ENCODE measurements around the gene NPBWR2.
A peak's percentile ranks its signal among the peaks of the same experiment; 100 is the strongest.

Gene NPBWR2

DNA sequence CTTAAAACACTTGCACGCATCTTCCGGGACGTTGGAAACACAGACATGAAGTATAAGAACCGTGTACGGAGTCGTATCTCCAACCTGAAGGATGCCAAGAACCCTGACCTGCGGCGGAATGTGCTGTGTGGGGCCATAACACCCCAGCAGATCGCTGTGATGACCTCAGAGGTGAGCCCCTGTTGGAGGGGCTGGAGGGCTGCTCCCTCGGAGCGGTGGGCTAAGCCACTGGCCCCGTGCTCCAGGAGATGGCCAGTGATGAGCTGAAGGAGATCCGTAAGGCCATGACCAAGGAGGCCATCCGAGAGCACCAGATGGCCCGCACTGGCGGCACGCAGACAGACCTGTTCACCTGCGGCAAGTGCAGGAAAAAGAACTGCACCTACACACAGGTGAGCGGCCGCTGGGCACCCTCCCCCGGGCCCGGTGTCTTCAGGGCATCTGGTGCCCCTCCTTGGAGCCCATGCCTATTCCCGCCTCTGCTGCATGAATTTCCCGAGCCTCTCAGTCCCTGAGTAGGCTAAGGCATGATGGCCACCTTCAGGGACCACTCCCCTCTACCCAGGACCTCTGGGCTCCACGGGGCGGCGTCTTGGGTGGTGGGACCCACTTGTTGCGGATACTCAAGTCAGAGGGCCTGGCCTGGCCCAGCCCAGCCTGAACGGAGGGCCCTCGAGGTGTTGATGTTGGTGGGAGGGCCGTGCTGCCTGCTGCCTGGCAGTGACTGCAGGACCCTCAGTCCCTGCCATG, 36.9 kb downstream of the NPBWR2 start:
- DNase-seq = no peak

DNA sequence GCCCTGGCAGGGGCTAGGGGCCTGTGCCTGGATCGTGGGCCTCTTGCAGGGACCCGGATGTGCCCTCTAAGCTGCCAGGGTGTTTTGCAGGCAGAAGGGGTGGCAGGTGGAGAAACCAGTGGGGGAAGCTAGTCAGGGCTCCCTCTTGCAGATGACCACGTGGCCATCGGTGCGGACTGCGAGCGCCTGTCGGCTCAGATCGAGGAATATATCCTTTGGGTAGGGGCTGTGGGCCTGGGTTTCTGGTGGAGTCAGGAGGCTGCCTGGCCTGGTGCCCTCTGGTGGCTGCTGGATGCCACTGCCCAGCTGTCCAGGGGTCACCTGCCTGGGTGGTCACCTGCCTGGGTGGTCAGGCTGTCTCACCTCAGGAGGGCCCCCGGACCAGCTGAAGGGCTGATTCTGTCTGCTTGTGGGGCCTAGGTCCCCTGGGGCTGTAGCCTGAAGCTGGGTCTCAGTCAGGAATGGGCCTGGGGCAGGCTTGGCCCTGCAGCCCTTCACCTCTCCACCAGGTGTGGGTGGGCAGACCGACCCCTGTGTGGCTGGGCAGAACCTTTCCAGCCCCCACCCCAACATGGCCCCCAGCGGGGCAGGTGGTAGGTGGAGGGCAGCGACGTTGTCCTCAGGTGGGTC, 37.6 kb downstream of the NPBWR2 start:
- DNase-seq = no peak

DNA sequence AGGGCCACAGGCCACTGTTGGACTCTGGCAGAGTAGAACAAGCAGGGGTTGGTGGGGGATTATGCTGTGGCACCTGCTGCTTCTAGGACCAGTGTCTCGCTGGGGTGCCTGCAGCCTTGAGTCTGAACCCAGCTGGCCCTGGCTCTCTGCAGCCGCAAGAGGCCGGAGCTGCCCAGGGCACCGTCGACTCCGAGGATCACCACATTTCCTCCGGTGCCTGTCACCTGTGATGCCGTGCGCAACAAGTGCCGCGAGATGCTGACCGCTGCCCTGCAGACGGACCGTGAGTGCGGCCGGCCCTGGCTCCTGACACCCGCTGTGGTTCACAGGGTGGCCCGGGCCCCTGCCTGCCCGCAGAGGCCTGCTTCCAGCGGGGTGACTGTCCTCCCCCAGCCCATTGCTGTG, 38.2 kb downstream of the NPBWR2 start:
- no peak for DNase-seq

DNA sequence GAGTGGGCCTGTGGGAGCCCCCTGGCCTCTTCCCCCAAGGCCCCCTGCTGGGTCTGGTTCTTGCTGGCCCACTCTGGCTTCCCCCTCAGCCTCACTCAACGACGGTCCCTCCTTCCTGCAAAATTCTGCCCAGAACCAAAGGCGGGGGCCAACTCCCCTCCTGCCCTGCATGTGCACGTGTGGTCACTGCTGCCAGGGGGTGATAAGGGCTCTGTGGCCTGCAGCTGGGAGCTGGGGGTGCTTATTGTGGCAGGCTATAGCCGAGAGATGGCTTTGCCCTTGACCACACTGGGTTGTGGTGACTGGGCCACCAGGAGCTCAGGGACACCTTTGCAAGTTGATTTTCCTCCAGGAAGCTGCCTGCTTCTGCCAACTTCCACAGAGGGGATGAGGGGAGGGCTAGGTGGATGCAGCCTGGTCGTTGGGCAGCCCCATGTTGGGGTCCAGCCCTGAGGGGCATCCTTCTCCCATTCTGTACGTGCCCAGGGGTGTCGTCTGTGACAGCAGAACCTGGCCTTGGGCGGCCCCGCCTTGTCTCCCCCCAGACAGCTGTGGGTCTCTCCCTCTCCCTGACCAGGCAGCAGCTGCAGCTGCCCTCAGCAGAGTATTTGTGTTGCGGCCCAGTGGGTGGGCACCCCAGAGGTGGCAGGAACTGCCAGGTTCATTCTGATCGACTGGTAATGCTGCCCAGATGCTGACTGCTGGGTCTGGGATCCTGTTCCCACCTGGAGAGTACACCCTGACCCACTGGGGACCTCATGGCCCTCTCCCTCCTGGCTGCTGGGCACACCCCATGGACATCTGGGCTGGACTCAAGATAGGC, 38.8 kb downstream of the NPBWR2 start:
- no peak for DNase-seq

DNA sequence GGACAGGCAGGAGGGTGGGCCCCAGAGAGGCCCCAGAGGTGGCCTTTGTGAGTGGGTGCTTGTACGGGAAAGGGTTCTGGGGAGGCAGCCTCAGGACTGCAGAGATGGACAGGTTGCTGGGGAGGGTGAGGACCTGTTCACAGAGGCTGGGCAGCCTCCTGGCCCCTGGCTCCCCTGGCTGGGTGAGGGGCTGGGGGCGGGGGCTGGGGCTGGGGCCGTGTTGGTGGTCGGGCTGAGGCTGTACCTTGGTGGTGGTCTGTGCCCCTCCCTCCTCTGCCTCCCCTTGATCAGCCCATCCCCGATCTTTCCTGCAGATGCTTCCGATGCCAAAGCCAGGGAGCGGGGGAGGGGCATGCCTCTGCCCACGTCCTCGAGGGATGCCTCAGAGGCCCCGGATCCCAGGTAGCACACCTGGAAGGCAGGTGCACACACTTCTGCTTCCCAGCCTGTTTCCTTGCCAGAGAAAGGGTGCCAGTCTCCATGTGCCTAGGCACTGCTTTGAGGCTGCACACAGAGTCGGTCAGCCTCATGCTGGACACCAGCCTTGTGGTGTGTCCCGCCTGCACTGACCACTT, 39.5 kb downstream of the NPBWR2 start:
- no peak for DNase-seq

DNA sequence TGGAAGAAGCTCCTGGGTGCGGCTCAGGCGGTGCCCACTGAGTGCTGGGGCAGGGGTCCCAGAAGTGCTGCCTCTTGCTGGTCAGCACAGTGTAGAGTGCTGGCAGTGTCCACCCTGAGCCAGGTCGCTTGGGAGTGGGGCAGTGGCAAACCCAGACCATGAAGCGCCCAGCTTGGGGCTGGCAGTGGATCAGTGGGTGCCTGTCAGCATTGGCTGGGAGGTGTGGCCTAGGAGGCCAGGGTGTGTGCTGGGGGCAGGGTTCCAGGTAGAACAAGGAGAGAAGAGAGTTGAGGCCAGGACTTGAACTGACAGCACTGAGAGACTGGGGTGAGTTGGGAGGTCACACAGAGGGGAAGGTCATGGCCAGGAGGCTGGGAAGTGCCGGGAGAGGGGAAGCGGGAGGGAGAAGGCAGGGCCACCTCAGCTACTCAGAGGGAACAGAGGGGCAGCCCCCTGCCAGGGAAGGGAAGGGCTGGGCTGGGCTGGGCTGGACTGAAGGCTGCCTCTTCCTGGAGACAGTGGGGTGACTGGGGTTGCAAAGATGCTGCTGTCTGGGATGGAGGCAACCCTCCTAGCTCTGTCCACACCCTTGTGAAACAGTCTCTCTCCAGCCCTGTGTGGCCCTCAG, 40.2 kb downstream of the NPBWR2 start:
- no peak for DNase-seq

DNA sequence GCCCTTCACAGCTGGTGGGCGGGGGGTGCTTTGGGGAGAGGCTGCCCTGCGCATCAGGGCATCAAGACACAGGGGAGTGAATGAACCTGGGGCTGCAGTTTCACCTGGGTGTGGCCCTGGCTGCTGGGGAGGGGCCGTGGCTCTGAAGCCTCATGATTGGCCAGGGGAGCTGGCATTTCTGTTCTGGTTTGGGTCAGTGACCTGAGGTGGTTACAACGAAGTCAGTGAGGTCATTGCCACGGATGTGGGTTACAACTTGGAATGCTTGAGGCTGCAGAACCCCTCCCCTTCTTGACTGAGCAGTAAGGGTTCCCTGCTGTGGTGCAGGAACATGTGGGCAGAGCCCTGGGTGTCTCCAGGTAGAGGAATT, 41.4 kb downstream of the NPBWR2 start:
- DNase-seq = no peak

DNA sequence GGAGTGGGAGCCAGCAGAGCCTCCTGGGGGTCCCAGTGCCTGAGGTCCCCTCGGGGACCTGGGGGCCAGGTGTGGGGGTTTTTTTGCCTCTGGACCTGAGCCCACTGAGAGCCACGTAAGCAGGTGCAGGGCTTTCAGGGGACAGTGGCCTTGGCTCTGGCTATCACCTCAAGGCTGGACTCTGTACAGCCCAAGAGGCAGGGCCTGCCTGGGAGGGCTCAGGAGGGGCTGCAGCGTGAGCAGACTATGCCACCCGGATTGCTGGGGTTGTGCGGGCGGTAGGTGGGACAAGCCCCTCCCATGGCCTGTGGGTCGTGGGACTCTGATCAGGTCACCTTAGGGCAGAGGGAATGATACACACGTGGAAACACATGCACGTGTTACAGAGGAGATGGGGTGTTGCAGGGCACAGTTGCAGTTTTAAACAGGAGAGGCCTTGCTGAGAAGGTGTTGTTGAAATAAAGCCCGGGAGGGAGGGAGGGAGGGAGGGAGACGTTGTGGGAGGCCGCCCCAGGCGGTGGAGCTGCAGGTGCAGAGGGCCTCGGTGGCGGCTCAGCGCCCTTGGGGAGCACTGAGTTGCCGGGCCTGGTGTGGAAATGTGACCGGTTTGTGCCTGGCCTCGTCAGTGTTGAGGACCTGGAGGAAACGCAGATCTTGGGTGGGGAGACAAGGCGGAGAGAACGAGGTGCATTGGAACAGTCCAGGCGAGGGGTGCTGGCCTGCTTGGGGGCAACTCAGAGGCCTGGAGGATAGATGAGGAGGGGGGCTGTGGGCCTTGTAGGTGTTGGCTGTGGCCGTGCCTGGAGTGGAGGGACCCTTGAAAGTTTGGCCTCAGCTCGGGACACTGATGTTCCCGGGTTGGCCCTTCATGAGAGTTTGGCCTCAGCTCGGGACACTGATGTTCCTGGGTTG, 42.0 kb downstream of the NPBWR2 start:
- no peak for DNase-seq

DNA sequence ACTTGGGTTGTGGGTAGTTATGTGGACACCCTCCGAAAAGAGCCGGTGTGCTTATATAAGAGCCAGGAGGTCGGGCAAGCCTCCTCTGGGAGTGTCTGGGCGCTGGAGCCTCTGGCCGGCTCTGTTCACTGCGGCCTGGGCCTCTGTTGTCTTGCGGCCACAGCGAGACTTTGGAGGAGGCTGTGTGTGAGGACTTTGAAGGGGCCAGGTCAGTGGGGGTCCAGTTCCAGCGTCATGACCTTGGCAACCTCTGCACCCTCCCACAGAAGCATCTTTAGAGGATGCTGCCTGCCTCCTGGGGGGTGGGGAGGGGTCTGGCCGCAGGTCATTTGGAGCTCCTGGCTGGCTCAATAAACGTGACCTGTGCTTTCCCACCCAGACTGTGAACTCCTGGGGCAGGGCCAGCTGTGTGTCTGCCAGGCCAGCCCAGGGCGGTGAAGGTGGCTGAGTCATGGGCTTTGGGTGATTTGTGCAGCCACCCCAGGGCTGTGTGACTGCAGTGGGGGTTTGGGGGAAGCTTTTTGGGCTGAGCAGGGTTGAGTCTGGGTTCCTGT, 43.1 kb downstream of the NPBWR2 start:
- DNase-seq = no peak

DNA sequence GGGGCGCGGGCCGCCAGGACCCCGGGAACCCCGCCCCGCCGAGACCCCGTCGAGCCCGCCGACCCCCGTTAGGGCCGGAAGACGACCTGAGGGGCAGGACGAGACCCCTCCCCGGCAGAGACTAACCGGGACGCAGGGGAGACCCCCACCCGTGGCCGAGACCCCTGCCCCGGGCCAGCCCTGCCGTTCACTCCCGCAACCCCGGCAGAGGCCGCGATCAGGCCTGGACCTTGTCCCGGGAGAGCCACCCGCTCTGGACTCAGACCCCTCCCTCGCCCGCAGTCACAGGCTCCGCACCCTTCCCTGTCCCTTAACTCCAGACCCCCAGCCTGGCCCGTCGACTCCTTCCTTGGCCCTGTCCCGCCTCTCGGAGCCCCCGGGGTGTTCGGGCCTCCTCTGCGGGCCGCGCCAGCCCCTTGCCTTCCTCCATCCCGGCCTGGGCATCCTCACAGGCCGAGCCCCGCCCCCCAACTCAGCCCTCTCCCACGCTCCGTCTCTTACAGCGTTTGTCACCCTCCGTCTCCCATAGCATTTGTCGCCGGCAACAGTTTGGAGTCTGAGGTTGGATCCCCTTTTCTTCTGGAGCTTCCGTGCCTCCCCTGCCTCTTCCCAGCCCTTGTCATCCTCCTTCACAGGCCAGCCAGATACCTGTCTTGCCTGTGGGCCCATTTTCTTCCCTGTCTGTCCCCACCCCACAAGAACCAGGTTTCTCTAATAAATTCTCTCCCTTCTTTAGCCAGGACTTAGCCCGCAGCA, 43.8 kb downstream of the NPBWR2 start:
- DNase-seq = no peak

DNA sequence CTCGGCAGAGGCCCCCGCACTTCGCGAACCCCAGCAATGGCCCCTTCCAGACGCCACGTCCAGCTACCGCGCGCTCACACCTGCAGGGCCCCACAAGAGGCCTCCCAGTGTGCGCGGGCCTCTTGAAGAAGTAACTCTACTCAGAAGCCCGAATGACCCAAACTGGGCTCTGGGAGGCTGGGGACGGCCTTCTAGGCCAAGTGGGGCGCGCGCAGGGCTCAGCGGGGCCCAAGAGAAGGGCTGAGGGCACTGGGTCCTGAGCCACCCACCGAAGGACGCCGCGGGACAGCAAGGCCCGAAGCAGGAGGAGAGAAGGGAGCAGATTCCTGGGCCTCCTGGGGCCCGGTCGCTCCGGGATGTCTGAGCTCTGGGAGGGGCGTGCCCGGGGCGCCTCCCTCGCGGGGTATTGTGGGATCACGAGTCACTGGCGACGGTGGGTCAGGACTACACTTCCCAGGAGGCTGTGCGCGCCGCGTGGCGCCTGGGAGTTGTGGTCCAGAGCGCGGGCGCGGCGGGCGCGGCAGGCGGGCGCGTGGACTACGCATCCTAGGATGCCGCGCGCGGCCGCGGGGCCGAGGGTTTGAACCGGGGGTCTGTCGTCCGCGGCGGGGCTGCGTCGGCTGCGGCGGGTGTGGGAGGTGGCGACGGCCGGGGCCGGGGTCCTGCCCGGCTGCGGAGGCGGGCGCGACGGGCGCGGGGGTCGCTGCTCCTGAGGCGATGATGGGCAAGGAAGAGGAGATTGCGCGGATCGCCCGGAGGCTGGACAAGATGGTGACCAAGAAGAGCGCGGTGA, 44.6 kb downstream of the NPBWR2 start, which contains the start of gene TCEA2:
Gene TCEA2 (plus strand): TSS at position 603 of the 793 bp plus-strand sequence. CDS start 115 bp downstream, at position 718.
- peak; percentile 96 for DNase-seq

DNA sequence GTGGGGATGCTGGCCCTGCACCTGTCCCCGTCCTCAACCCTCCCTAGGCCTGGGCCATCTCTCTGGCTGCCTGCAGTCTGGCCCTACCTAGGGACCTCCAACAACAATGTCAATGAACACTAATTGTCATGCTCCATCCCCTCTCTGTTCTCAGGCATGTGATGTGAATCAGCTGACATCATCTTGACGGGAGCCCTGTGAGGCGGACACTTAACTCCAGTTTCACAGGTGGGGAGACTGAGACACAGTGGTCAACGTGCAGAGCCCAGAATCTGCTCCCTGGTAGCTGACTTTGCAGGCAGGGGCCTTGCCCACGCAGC, 45.1 kb downstream of the NPBWR2 start:
- DNase-seq = no peak

DNA sequence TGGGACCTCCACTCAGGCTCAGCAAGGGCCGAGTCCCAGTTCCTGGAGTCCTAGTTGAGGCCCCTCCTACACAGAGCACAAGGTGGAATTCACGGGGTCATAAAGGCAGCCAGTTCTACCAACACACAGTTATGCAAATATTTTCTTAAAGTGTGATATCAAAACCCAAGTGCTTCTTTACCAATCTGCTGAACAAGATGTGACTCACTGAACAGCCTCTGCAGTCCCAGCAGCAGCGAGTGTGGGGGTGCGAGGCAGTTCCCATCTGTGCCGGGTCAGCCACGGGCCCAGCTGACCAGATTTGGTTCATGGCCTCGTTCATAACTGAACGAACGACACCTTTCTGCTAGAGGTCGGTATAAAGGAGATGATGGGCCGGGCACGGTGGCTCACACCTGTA, 48.8 kb downstream of the NPBWR2 start:
- no peak for DNase-seq

DNA sequence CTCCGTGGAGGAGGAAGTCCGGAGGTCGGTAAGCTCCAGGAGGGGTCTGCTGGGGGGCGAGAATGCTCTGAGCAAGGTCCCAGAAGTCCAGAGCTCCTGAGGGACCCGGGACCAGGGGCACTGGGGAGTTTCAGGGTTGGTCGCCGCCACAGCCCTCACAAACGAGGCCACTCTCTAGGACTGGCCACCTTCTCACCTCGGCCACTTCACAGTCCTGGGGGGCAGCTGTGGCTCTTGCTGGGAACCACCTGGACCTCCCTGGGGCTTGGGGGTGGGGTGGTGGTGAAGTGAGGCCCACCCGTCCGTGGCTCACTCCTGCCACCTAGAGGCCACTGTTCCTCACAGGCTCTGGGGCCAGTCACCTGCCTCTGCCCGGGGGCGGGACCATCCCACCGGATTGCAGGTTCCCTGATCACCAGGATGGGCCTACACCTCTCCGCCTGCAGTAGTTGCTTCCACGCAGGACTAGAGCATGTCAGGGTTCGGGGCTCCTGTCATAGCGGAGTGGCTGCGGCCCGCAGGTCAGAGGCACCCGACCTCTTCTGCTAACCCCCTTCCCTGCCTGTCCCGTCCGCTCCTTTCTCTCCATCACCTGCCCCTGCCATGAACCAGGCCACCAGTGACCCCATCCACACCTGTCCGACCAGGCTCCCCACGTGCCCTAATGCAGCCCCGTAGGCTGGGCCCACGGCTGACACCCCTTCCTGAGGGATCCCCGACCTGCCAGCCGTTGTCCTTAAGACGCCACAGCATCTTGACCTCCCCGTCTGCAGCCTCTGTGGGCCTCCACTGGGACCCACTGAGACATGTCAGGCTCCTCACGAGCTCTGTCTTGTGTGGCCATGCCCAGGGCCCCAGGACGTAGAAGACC, 49.5 kb downstream of the NPBWR2 start:
- peak; percentile 34 for DNase-seq

DNA sequence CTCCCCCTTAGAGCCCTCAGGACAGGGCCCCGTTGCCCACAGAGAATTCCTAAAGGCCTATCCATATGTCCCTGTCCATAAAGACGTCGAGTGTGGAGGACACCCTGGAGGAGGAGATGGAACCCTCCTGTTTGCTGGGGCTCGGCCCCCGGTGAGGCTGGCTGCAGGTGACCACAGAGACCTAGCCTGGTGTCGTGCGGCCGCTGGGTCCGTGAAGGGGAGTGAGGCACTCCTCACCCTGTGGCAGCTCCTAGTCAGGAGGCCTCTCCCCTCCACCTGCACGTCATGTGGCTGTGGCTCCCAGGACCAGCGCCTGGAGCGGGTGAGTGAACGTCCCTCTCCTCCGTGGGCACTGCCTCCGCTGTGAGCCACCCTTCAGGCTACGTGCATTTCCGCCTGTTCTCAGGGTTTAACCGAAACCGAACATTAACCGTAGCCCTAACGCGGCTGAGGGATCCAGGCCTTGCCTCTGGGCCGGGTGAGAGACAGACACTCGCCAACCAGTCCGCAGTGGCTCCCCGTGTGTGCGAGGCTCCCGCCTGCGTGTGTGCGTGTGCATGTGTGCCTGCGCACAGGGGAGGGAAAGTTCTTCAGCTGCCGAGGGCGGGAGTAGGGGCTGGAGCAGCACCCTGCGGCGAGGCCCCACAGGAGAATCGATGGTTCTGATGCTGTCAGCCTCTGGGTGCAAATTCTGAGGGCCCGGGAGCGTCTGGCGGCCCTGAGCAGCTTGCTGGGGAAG, 50.3 kb downstream of the NPBWR2 start:
- no peak for DNase-seq

DNA sequence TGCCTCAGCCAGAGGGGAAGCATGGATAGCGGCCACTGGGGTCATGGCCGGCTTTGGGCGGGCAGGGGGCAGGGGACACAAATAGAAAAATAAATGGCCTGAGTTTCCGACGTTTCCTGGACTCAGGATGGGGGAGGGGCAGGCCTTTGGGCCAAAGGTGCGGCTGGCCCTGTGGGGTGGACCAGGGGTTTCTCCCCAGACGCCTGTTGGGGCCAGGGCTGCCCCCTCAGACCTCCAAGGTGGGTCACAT, 50.8 kb downstream of the NPBWR2 start:
- no peak for DNase-seq

DNA sequence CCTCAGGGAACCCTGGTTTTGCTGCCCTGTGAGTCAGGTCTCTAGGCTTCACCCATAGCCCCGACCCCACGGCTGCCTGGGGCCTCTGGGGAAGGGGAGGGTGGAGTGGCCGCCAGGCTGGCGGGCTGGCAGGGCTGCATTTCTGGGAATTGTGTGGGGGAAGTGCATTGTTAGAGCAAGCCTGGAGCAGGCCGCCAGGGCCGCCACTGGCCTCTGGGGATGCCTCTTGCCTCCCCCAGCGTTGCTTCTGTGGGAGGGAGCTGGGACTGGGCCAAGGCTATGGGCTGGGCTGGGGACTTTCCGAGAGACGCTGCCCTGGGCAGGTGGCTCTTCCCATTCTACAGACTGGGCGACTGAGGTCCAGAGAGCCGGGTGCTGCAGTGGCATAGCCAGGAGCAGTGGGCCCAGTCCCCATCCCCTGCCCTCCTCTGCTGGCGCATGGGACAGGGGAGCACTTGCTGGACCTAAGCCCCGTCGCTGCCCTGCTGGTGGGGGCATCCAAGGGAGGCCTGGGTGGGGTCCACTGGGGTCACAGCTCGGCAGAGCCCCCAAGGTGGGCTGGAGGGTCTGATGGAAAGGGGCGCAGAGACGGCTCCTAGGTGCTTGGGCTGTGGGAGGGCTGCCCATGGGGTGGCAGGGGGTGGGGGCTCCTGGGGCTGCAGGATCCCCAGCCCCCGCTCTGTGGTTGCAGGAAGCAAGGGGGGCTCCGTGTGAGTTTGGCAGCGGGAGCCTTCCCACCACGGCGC, 51.3 kb downstream of the NPBWR2 start:
- DNase-seq = no peak

DNA sequence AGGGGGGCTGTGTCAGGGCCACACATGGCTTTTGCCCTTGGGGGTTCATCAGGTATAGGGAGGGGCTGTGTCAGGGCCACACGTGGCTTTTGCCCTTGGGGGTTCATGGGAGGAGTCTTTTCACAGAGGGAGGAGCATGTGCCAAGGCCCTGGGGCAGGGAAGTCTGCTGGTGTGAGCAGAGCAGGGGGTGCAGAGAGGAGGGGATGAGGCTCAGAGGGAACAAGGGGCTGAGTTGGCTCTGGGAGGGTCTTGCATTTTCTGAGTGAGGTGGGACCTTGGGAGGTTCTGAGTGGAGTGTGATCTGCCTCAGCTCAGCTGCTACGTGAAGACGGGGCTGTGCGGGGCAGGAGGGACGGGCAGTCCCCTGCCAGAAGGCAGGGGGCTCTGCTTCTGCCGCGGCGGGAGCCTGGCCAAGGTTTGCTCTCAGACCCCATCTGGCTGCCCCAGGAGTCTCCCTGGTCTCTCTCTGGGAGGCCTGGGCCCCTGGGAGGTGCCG, 51.9 kb downstream of the NPBWR2 start:
- no peak for DNase-seq
